GM21447 (cell line): Measurements from ENCODE around the gene ADARB2.

Experiments used
- ATAC-seq: cut with Tn5 transposase; IDR thresholded peaks from one replicate; pipeline ENCODE4 v1.9.1; 2021; ENCODE audit not compliant: unreplicated experiment

The ADARB2 gene

GRCh38 chr10:1573981-1574380, 163.3 kb downstream of the ADARB2 start:
- ATAC-seq: no peak

- ATAC-seq: no peak
These were observed 163.9 kb downstream of the ADARB2 start for GRCh38 chr10:1573334-1573969.

GRCh38 chr10:1572519-1573333, 164.6 kb downstream of the ADARB2 start:
- no peak for ATAC-seq

GRCh38 chr10:1571587-1572237, 165.6 kb downstream of the ADARB2 start:
- ATAC-seq: no peak

- no peak for ATAC-seq
These were observed 166.8 kb downstream of the ADARB2 start for GRCh38 chr10:1570416-1571051.

- ATAC-seq: no peak
These were observed 168.1 kb downstream of the ADARB2 start for GRCh38 chr10:1569208-1569607.

- ATAC-seq: no peak
These were observed 169.4 kb downstream of the ADARB2 start for GRCh38 chr10:1567742-1568495.

GRCh38 chr10:1567152-1567551, 170.2 kb downstream of the ADARB2 start:
- ATAC-seq: no peak

- ATAC-seq: no peak
These were observed 172.5 kb downstream of the ADARB2 start for GRCh38 chr10:1564791-1565190.

- ATAC-seq: no peak
These were observed 174.3 kb downstream of the ADARB2 start for GRCh38 chr10:1563028-1563427.

- no peak for ATAC-seq
These were observed 175.5 kb downstream of the ADARB2 start for GRCh38 chr10:1561731-1562337.

- no peak for ATAC-seq
These were observed 176.7 kb downstream of the ADARB2 start for GRCh38 chr10:1560535-1561192.

- no peak for ATAC-seq
These were observed 177.6 kb downstream of the ADARB2 start for GRCh38 chr10:1559761-1560160.

GRCh38 chr10:1559311-1559710, 178.0 kb downstream of the ADARB2 start:
- ATAC-seq: no peak

GRCh38 chr10:1558906-1559305, 178.4 kb downstream of the ADARB2 start:
- ATAC-seq: no peak

- ATAC-seq: no peak
These were observed 180.2 kb downstream of the ADARB2 start for GRCh38 chr10:1557081-1557480.

GRCh38 chr10:1556496-1556895, 180.8 kb downstream of the ADARB2 start:
- no peak for ATAC-seq

GRCh38 chr10:1553951-1554350, 183.4 kb downstream of the ADARB2 start:
- ATAC-seq: no peak

GRCh38 chr10:1552881-1553670, 184.2 kb downstream of the ADARB2 start:
- ATAC-seq: no peak
